Stimulated activated CD8-positive, alpha-beta memory T cell treated with anti-CD3 and anti-CD28 coated beads, Interleukin-15, amount 100 ng/mL, for 4 hours (primary cell): ENCODE data around the gene VPS13D.
"Not testable (repeated sequence)": the region's sequence is repeated elsewhere in the genome, so short reads cannot be mapped to it uniquely, and the experiment has no call there.

Experiments used
- DNase-seq, 2 donors: peaks; one replicate each; pipeline ENCODE4 v3.0.0-alpha.2; 2020; ENCODE audit warnings: low read depth in 2 of 2

VPS13D gene

GRCh38 chr1:12537294-12537693, 307.5 kb downstream of the VPS13D start:
- no peak for DNase-seq

- no peak for DNase-seq
Measured at GRCh38 chr1:12537906-12538461, 308.2 kb downstream of the VPS13D start.

- not testable (repeated sequence) for DNase-seq
Measured at GRCh38 chr1:12538536-12538935, 308.7 kb downstream of the VPS13D start.

- no peak for DNase-seq
Measured at GRCh38 chr1:12539320-12539704, 309.5 kb downstream of the VPS13D start.

- DNase-seq: no peak
Measured at GRCh38 chr1:12539705-12540579, 310.1 kb downstream of the VPS13D start.

GRCh38 chr1:12540580-12541273, 310.9 kb downstream of the VPS13D start:
- no peak for DNase-seq

- DNase-seq: no peak
Measured at GRCh38 chr1:12541274-12542137, 311.7 kb downstream of the VPS13D start.

GRCh38 chr1:12542138-12542465, 312.3 kb downstream of the VPS13D start:
- DNase-seq: no peak

GRCh38 chr1:12542616-12543592, 313.1 kb downstream of the VPS13D start:
- no peak for DNase-seq

GRCh38 chr1:12543740-12544154, 313.9 kb downstream of the VPS13D start:
- no peak for DNase-seq

GRCh38 chr1:12544357-12544756, 314.5 kb downstream of the VPS13D start:
- no peak for DNase-seq

GRCh38 chr1:12544992-12545391, 315.2 kb downstream of the VPS13D start:
- no peak for DNase-seq

- DNase-seq: no peak
Measured at GRCh38 chr1:12546771-12547585, 317.1 kb downstream of the VPS13D start.

- DNase-seq: no peak
Measured at GRCh38 chr1:12547586-12548225, 317.9 kb downstream of the VPS13D start.

- DNase-seq: no peak
Measured at GRCh38 chr1:12548279-12548972, 318.6 kb downstream of the VPS13D start.

GRCh38 chr1:12548973-12549459, 319.2 kb downstream of the VPS13D start:
- no peak for DNase-seq

GRCh38 chr1:12549460-12550349, 319.9 kb downstream of the VPS13D start:
- DNase-seq: no peak

- no peak for DNase-seq
Measured at GRCh38 chr1:12551584-12551983, 321.8 kb downstream of the VPS13D start.
